Loucy (cell line): ENCODE measurements around the gene ANXA6.

Experiments used
- H2AFZ ChIP-seq: fragments of 200-600 bp; sonication (generic); 2 replicates; pipeline ENCODE4 v1.6.0; 2016; ENCODE audit warnings: antibody characterized with exemption, mild to moderate bottlenecking, low read length, moderate library complexity
- H3F3A ChIP-seq: fragments of 200-600 bp; 2 replicates; pipeline ENCODE4 v1.6.0; 2016; ENCODE audit warnings: antibody characterized with exemption, low read depth, mild to moderate bottlenecking
- H3K27me3 ChIP-seq: fragments of 200-600 bp; sonication (generic); 2 replicates; pipeline ENCODE4 v1.6.1; 2014; ENCODE audit warnings: low read length, mild to moderate bottlenecking; ENCODE audit not compliant: insufficient read depth, poor library complexity, severe bottlenecking
- H3K36me3 ChIP-seq: fragments of 200-600 bp; sonication (generic); 2 replicates; pipeline ENCODE4 v1.6.1; 2016; ENCODE audit warnings: low read length; ENCODE audit not compliant: insufficient read depth
- H3K4me1 ChIP-seq: fragments of 200-600 bp; sonication (generic); 2 replicates; pipeline ENCODE4 v1.5.1; 2014; ENCODE audit warnings: low read length, mild to moderate bottlenecking; ENCODE audit not compliant: insufficient read depth, poor library complexity, severe bottlenecking
- H3K4me2 ChIP-seq: fragments of 200-600 bp; sonication (generic); 2 replicates; pipeline ENCODE4 v1.6.0; 2014; ENCODE audit warnings: antibody characterized with exemption, low read length, low read depth, mild to moderate bottlenecking; ENCODE audit not compliant: poor library complexity, severe bottlenecking
- H3K4me3 ChIP-seq: fragments of 200-600 bp; sonication (generic); 2 replicates; pipeline ENCODE4 v1.5.1; 2014; ENCODE audit warnings: low read length, mild to moderate bottlenecking, mixed read lengths; ENCODE audit not compliant: poor library complexity, severe bottlenecking
- H3K79me2 ChIP-seq: fragments of 200-600 bp; sonication (generic); 2 replicates; pipeline ENCODE4 v1.6.1; 2014; ENCODE audit warnings: low read length; ENCODE audit not compliant: insufficient read depth
- H3K9ac ChIP-seq: fragments of 200-600 bp; sonication (generic); 2 replicates; pipeline ENCODE4 v1.6.0; 2014; ENCODE audit warnings: mild to moderate bottlenecking, low read depth, low read length, moderate library complexity; ENCODE audit not compliant: poor library complexity, severe bottlenecking
- H3K9me2 ChIP-seq: fragments of 200-600 bp; sonication (generic); replicated peaks from 2 replicates; pipeline ENCODE4 v1.6.1; 2016; ENCODE audit warnings: low read depth, low read length, mixed read lengths
- H3K9me3 ChIP-seq: fragments of 200-600 bp; sonication (generic); 2 replicates; pipeline ENCODE4 v1.6.1; 2014; ENCODE audit warnings: mild to moderate bottlenecking, antibody characterized with exemption, low read length, low read depth; ENCODE audit not compliant: insufficient read depth
- H4K20me1 ChIP-seq: fragments of 200-600 bp; sonication (generic); 2 replicates; pipeline ENCODE4 v1.6.0; 2014; ENCODE audit warnings: antibody characterized with exemption, low read length, mild to moderate bottlenecking; ENCODE audit not compliant: insufficient read depth, poor library complexity, severe bottlenecking
- CTCF ChIP-seq: fragments of 200-600 bp; sonication (generic); conservative IDR thresholded peaks from 2 replicates; pipeline ENCODE4 v1.5.1; 2014; ENCODE audit warnings: mild to moderate bottlenecking, antibody characterized with exemption, low read length
- EZH2phosphoT487 ChIP-seq: fragments of 200-600 bp; IDR thresholded peaks from 2 replicates; pipeline ENCODE4 v1.6.1; 2018; ENCODE audit warnings: antibody characterized with exemption, mild to moderate bottlenecking, moderate library complexity, borderline replicate concordance

The ANXA6 gene

GRCh38 chr5:151097820-151098767, 59.5 kb downstream of the ANXA6 start:
- H3K4me3 ChIP-seq = no peak overlapping the region
- H3K4me1 ChIP-seq = peaks cover 60% of the 10 kb centered on the region
- H3K79me2 ChIP-seq = no peaks in the 10 kb centered on the region
- H2AFZ ChIP-seq = no peak overlapping the region
- peaks cover 29% of the 10 kb centered on the region; the same call in 1 of the 2 replicates for H3K36me3 ChIP-seq
- TF ChIP-seq CTCF (no peak), EZH2phosphoT487 (no peak)
- H3K9me3 ChIP-seq = no peaks in the 10 kb centered on the region
- peak overlapping the region; percentile 40 for H3K4me2 ChIP-seq
- H3F3A ChIP-seq = no peaks in the 10 kb centered on the region; the same call in 1 of the 2 replicates
- peak overlapping the region; percentile 49 for H3K9ac ChIP-seq
- H3K9me2 ChIP-seq = no peaks in the 10 kb centered on the region
- H3K27me3 ChIP-seq = no peaks in the 10 kb centered on the region
- H4K20me1 ChIP-seq = no peaks in the 10 kb centered on the region

GRCh38 chr5:151097061-151097460, 60.5 kb downstream of the ANXA6 start:
- no peaks in the 10 kb centered on the region for H3K9me2 ChIP-seq
- H3F3A ChIP-seq = no peaks in the 10 kb centered on the region; the same call in 1 of the 2 replicates
- peaks cover 20% of the 10 kb centered on the region; the same call in 1 of the 2 replicates for H3K36me3 ChIP-seq
- no peaks in the 10 kb centered on the region for H3K27me3 ChIP-seq
- no peak for TF ChIP-seq CTCF
- no peak for TF ChIP-seq EZH2phosphoT487
- H3K4me1 ChIP-seq = peaks cover 66% of the 10 kb centered on the region
- no peaks in the 10 kb centered on the region for H3K79me2 ChIP-seq
- H3K9ac ChIP-seq = no peak overlapping the region
- H4K20me1 ChIP-seq = no peaks in the 10 kb centered on the region
- no peak overlapping the region for H2AFZ ChIP-seq
- H3K4me3 ChIP-seq = no peak overlapping the region
- no peak overlapping the region for H3K4me2 ChIP-seq
- no peaks in the 10 kb centered on the region for H3K9me3 ChIP-seq

GRCh38 chr5:151096001-151096373, 61.6 kb downstream of the ANXA6 start:
- no peaks in the 10 kb centered on the region for H4K20me1 ChIP-seq
- H3K4me2 ChIP-seq = no peak overlapping the region
- H3K9ac ChIP-seq = peak overlapping the region; percentile 7
- TF ChIP-seq CTCF = no peak
- TF ChIP-seq EZH2phosphoT487 = no peak
- no peaks in the 10 kb centered on the region for H3K9me3 ChIP-seq
- H2AFZ ChIP-seq = no peak overlapping the region
- peaks cover 9% of the 10 kb centered on the region; the same call in 1 of the 2 replicates for H3K36me3 ChIP-seq
- no peak overlapping the region for H3K4me3 ChIP-seq
- H3K27me3 ChIP-seq = no peaks in the 10 kb centered on the region
- peaks cover 66% of the 10 kb centered on the region for H3K4me1 ChIP-seq
- H3F3A ChIP-seq = no peaks in the 10 kb centered on the region; the same call in 1 of the 2 replicates
- H3K79me2 ChIP-seq = no peaks in the 10 kb centered on the region
- H3K9me2 ChIP-seq = no peaks in the 10 kb centered on the region
